Uterus (tissue), 2 donors: ENCODE measurements around the gene UQCRH.

Experiments used
- CTCF ChIP-seq, 4 experiments: fragments of 200-600 bp in 2 of 4; fragments of 450-650 bp in 2 of 4; sonication (generic) in 2 of 4; IDR thresholded peaks; one replicate each; pipeline ENCODE4 v1.5.1; 2016 to 2019; ENCODE audit warnings: antibody characterized with exemption in 4 of 4, mild to moderate bottlenecking in 2 of 4, moderate library complexity in 1 of 4
- POLR2A ChIP-seq, 2 donors: fragments of 450-650 bp; IDR thresholded peaks; one replicate each; pipeline ENCODE4 v1.6.1; 2016; ENCODE audit warnings: antibody characterized with exemption in 2 of 2, mild to moderate bottlenecking in 1 of 2, moderate library complexity in 1 of 2

GRCh38 chr1:46300673-46301405 is 2.7 kb upstream of the UQCRH start:
- TF ChIP-seq CTCF (IDR thresholded peaks at IDR 0.05) (no peak), POLR2A (IDR thresholded peaks at IDR 0.05) (no peak)
